Measurements from ENCODE around the gene CCT5.

The CCT5 gene

GRCh38 chr5:10253390-10253789 lies 3.3 kb downstream of the CCT5 start:
- TF ChIP-seq CTCF (IDR thresholded peaks at IDR 0.05; ENCODE audit: insufficient read depth, low read depth, low read length, missing control alignments): no peak
- no peak for DNase-seq (ENCODE audit: low read depth)
- no peak overlapping the region for H3K4me3 ChIP-seq (ENCODE audit: low read length)

GRCh38 chr5:10254686-10255085 lies 4.6 kb downstream of the CCT5 start:
- DNase-seq (ENCODE audit: low read depth): no peak
- H3K4me3 ChIP-seq (ENCODE audit: low read length): no peak overlapping the region
- TF ChIP-seq CTCF (IDR thresholded peaks at IDR 0.05; ENCODE audit: insufficient read depth, low read depth, low read length, missing control alignments): no peak

GRCh38 chr5:10257870-10258269 lies 7.8 kb downstream of the CCT5 start:
- TF ChIP-seq CTCF (IDR thresholded peaks at IDR 0.05; ENCODE audit: insufficient read depth, low read depth, low read length, missing control alignments): no peak
- no peak overlapping the region for H3K4me3 ChIP-seq (ENCODE audit: low read length)
- no peak for DNase-seq (ENCODE audit: low read depth)

GRCh38 chr5:10259899-10260298 lies 9.8 kb downstream of the CCT5 start:
- H3K4me3 ChIP-seq (ENCODE audit: low read length): no peak overlapping the region
- TF ChIP-seq CTCF (IDR thresholded peaks at IDR 0.05; ENCODE audit: insufficient read depth, low read depth, low read length, missing control alignments): no peak
- DNase-seq (ENCODE audit: low read depth): no peak

- no peak for TF ChIP-seq CTCF (IDR thresholded peaks at IDR 0.05; ENCODE audit: insufficient read depth, low read depth, low read length, missing control alignments)
- no peak overlapping the region for H3K4me3 ChIP-seq (ENCODE audit: low read length)
- no peak for DNase-seq (ENCODE audit: low read depth)
Measured at GRCh38 chr5:10261065-10261464, 11.0 kb downstream of the CCT5 start.

- H3K4me3 ChIP-seq (ENCODE audit: low read length): no peak overlapping the region
- no peak for DNase-seq (ENCODE audit: low read depth)
- no peak for TF ChIP-seq CTCF (IDR thresholded peaks at IDR 0.05; ENCODE audit: insufficient read depth, low read depth, low read length, missing control alignments)
Measured at GRCh38 chr5:10262121-10262774, 12.2 kb downstream of the CCT5 start.

- H3K4me3 ChIP-seq (ENCODE audit: low read length): no peak overlapping the region
- no peak for DNase-seq (ENCODE audit: low read depth)
- no peak for TF ChIP-seq CTCF (IDR thresholded peaks at IDR 0.05; ENCODE audit: insufficient read depth, low read depth, low read length, missing control alignments)
Measured at GRCh38 chr5:10262995-10263394, 12.9 kb downstream of the CCT5 start.
